HG02588 (cell line): ENCODE data around the gene OLIG1.

Experiments
- ATAC-seq: cut with Tn5 transposase; IDR thresholded peaks from one replicate; pipeline ENCODE4 v1.9.1; 2021; ENCODE audit warnings: mild to moderate bottlenecking, moderate library complexity; ENCODE audit not compliant: unreplicated experiment

The OLIG1 gene

GRCh38 chr21:33069994-33070743, at the start of gene OLIG1:
OLIG1 (plus strand) TSS chr21:33070141; CDS start chr21:33070247, 106 bp downstream.
- peak; percentile 60 for ATAC-seq

- ATAC-seq = no peak
These were observed 49.3 kb upstream of the OLIG1 start for GRCh38 chr21:33020558-33021100.

- no peak for ATAC-seq
These were observed 48.8 kb upstream of the OLIG1 start for GRCh38 chr21:33021150-33021549.

- ATAC-seq = no peak
These were observed 48.3 kb upstream of the OLIG1 start for GRCh38 chr21:33021667-33022066.

- no peak for ATAC-seq
These were observed 47.5 kb upstream of the OLIG1 start for GRCh38 chr21:33022489-33022827.

GRCh38 chr21:33022828-33023573, 46.9 kb upstream of the OLIG1 start:
- ATAC-seq = no peak

GRCh38 chr21:33023574-33024200, 46.3 kb upstream of the OLIG1 start:
- ATAC-seq = no peak

- ATAC-seq = no peak
These were observed 45.5 kb upstream of the OLIG1 start for GRCh38 chr21:33024201-33025103.

- no peak for ATAC-seq
These were observed 44.8 kb upstream of the OLIG1 start for GRCh38 chr21:33025106-33025488.

- no peak for ATAC-seq
These were observed 44.2 kb upstream of the OLIG1 start, which contains the start of gene OLIG2 for GRCh38 chr21:33025489-33026442. OLIG2 (plus strand) TSS chr21:33025935; CDS start chr21:33026863, 928 bp downstream.

- ATAC-seq = no peak
These were observed 43.5 kb upstream of the OLIG1 start for GRCh38 chr21:33026443-33026858.

GRCh38 chr21:33026878-33027400, 43.0 kb upstream of the OLIG1 start:
- no peak for ATAC-seq

GRCh38 chr21:33027401-33028286, 42.3 kb upstream of the OLIG1 start:
- ATAC-seq = no peak

GRCh38 chr21:33028287-33028670, 41.7 kb upstream of the OLIG1 start:
- ATAC-seq = no peak

- ATAC-seq = no peak
These were observed 41.1 kb upstream of the OLIG1 start for GRCh38 chr21:33028773-33029384.

- no peak for ATAC-seq
These were observed 40.5 kb upstream of the OLIG1 start for GRCh38 chr21:33029385-33029921.

- ATAC-seq = no peak
These were observed 39.9 kb upstream of the OLIG1 start for GRCh38 chr21:33029975-33030461.
